ENCODE data around the gene ESR1. TPM values are rescaled to one million over a fixed set of nuclear protein-coding genes. Genes with fewer than 3 reads are reported as not detected.

The ESR1 gene
- total and polyA plus RNA-seq, 2 donors (not counting 3 experiments of a cell fraction or from before 2014, with no cell fraction given), result 0.01 TPM; not detected in 1

- POLR2A ChIA-PET, result no interaction called here
- Histone ChIP-seq H3K79me2 (ENCODE audit: control insufficient read depth, insufficient read depth, low read length) (no peaks in the 10 kb centered on the region), H3K4me2 (ENCODE audit: insufficient read depth, low read length) (no peak overlapping the region), H3K36me3 (ENCODE audit: control insufficient read depth in 2 of 2, extremely low read depth in 1 of 2, insufficient read depth in 2 of 2, low read length in 2 of 2) (no peaks in the 10 kb centered on the region), H3K9ac (replicated peaks; ENCODE audit: extremely low read depth, insufficient read depth, low read length) (no peak overlapping the region), H2AFZ (ENCODE audit: low read depth, low read length) (no peak overlapping the region), H4K20me1 (replicated peaks; ENCODE audit: control insufficient read depth, extremely low read depth, insufficient read depth, low read length) (no peaks in the 10 kb centered on the region), H3K4me3 (replicated peaks in 1 of 3; ENCODE audit: insufficient read depth in 1 of 3, low read depth in 1 of 3, low read length in 3 of 3) (no peak overlapping the region), H3K27ac (ENCODE audit: insufficient read depth, low read depth, low read length) (no peak overlapping the region), H3K27me3 (ENCODE audit: control insufficient read depth in 2 of 2, insufficient read depth in 2 of 2, low read length in 2 of 2) (peaks cover 3 to 15% of the 10 kb centered on the region in 2 experiments), H3K9me3 (replicated peaks; ENCODE audit: control insufficient read depth, insufficient read depth, low read length) (no peaks in the 10 kb centered on the region), H3K9me1 (replicated peaks; ENCODE audit: control insufficient read depth, extremely low read depth, insufficient read depth, low read length) (no peaks in the 10 kb centered on the region), H3K4me1 (ENCODE audit: control insufficient read depth, extremely low read depth, insufficient read depth, low read length) (no peaks in the 10 kb centered on the region)
- TF ChIP-seq POLR2A (IDR thresholded peaks at IDR 0.05; ENCODE audit: low read depth, low read length) (no peak), CTCF (IDR thresholded peaks at IDR 0.05; ENCODE audit: extremely low read depth in 1 of 2, insufficient read depth in 1 of 2, low read depth in 1 of 2, low read length in 2 of 2) (no peak), JUN (IDR thresholded peaks at IDR 0.05; ENCODE audit: borderline replicate concordance, insufficient read depth, insufficient read length, low read depth) (no peak), EZH2 (IDR thresholded peaks at IDR 0.05; ENCODE audit: borderline replicate concordance, low read depth, low read length, severe bottlenecking) (no peak)
- BruUV-seq (replicated peaks), result no TSS peak
- dilution Hi-C loops (cut with MboI; ENCODE audit: extremely low pct_ligation_motif_present, low sequenced_read_pairs), result no loop called here
- FAIRE-seq (no peak), DNase-seq (ENCODE audit: low read depth, low spot score) (no peak)
- CTCF ChIA-PET, result no interaction called here
- intact Hi-C loops (cut with micrococcal nuclease), result no loop called here
These were observed 10.5 kb upstream of the ESR1 start for GRCh38 chr6:151796842-151797530.

- H2AFZ ChIP-seq (ENCODE audit: low read depth, low read length), result no peak overlapping the region
- H3K4me1 ChIP-seq (ENCODE audit: control insufficient read depth, extremely low read depth, insufficient read depth, low read length), result peaks cover 11% of the 10 kb centered on the region
- DNase-seq (ENCODE audit: low read depth, low spot score) (no peak), FAIRE-seq (no peak)
- no peak overlapping the region for H3K9ac ChIP-seq (replicated peaks; ENCODE audit: extremely low read depth, insufficient read depth, low read length)
- no peaks in the 10 kb centered on the region for H3K79me2 ChIP-seq (ENCODE audit: control insufficient read depth, insufficient read depth, low read length)
- POLR2A ChIA-PET, result no interaction called here
- peaks cover 35 to 51% of the 10 kb centered on the region in 2 experiments for H3K27me3 ChIP-seq (ENCODE audit: control insufficient read depth in 2 of 2, insufficient read depth in 2 of 2, low read length in 2 of 2)
- H3K36me3 ChIP-seq (ENCODE audit: control insufficient read depth in 2 of 2, extremely low read depth in 1 of 2, insufficient read depth in 2 of 2, low read length in 2 of 2), result no peaks in the 10 kb centered on the region
- dilution Hi-C loops (cut with MboI; ENCODE audit: extremely low pct_ligation_motif_present, low sequenced_read_pairs) (no loop called here), intact Hi-C loops (cut with micrococcal nuclease) (no loop called here)
- TF ChIP-seq MAX (IDR thresholded peaks at IDR 0.05; ENCODE audit: insufficient read depth, insufficient read length), result no peak
- no peaks in the 10 kb centered on the region for H3K9me1 ChIP-seq (replicated peaks; ENCODE audit: control insufficient read depth, extremely low read depth, insufficient read depth, low read length)
- H3K4me2 ChIP-seq (ENCODE audit: insufficient read depth, low read length), result no peak overlapping the region
- no peak overlapping the region for H3K27ac ChIP-seq (ENCODE audit: insufficient read depth, low read depth, low read length)
- H3K4me3 ChIP-seq (replicated peaks in 1 of 3; ENCODE audit: insufficient read depth in 1 of 3, low read depth in 1 of 3, low read length in 3 of 3), result no peak overlapping the region
- CTCF ChIA-PET, result interaction anchor here (0.8 to 1.3 kb wide), 3 partner anchors 13 to 321 kb away, joined by 3 to 4 read pairs (median 3); no protein-coding TSS in a partner anchor
- no peaks in the 10 kb centered on the region for H4K20me1 ChIP-seq (replicated peaks; ENCODE audit: control insufficient read depth, extremely low read depth, insufficient read depth, low read length)
- H3K9me3 ChIP-seq (replicated peaks; ENCODE audit: control insufficient read depth, insufficient read depth, low read length), result no peaks in the 10 kb centered on the region
- no TSS peak for BruUV-seq (replicated peaks)
These were observed 3.7 kb upstream of the ESR1 start for GRCh38 chr6:151803743-151804142.
